Measurements from ENCODE around the gene OPTC.
"Not testable (repeated sequence)": the region's sequence is repeated elsewhere in the genome, so short reads cannot be mapped to it uniquely, and the experiment has no call there.

Gene OPTC

GRCh38 chr1:203516184-203516583 lies 22.2 kb downstream of the OPTC start:
- no peak overlapping the region for H3K4me3 ChIP-seq (ENCODE audit: low read depth, low read length)
- TF ChIP-seq, protein P1, sequence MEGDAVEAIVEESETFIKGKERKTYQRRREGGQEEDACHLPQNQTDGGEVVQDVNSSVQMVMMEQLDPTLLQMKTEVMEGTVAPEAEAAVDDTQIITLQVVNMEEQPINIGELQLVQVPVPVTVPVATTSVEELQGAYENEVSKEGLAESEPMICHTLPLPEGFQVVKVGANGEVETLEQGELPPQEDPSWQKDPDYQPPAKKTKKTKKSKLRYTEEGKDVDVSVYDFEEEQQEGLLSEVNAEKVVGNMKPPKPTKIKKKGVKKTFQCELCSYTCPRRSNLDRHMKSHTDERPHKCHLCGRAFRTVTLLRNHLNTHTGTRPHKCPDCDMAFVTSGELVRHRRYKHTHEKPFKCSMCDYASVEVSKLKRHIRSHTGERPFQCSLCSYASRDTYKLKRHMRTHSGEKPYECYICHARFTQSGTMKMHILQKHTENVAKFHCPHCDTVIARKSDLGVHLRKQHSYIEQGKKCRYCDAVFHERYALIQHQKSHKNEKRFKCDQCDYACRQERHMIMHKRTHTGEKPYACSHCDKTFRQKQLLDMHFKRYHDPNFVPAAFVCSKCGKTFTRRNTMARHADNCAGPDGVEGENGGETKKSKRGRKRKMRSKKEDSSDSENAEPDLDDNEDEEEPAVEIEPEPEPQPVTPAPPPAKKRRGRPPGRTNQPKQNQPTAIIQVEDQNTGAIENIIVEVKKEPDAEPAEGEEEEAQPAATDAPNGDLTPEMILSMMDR (IDR thresholded peaks at IDR 0.05; ENCODE audit: low read depth, low read length): no peak
- TF ChIP-seq MYC (IDR thresholded peaks at IDR 0.05; ENCODE audit: low read depth, low read length) (no peak), POLR2A (IDR thresholded peaks at IDR 0.05; ENCODE audit: extremely low read depth, insufficient read length) (no peak)
- TF ChIP-seq, protein P2, sequence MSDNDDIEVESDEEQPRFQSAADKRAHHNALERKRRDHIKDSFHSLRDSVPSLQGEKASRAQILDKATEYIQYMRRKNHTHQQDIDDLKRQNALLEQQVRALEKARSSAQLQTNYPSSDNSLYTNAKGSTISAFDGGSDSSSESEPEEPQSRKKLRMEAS (IDR thresholded peaks at IDR 0.05; ENCODE audit: low read depth, low read length): no peak
- no peak for DNase-seq (ENCODE audit: low read depth)

GRCh38 chr1:203516906-203517305 lies 23.0 kb downstream of the OPTC start:
- H3K4me3 ChIP-seq (ENCODE audit: low read depth, low read length): no peak overlapping the region
- TF ChIP-seq, protein P1 (IDR thresholded peaks at IDR 0.05; ENCODE audit: low read depth, low read length): no peak
- TF ChIP-seq, protein P2 (IDR thresholded peaks at IDR 0.05; ENCODE audit: low read depth, low read length): no peak
- TF ChIP-seq MYC (IDR thresholded peaks at IDR 0.05; ENCODE audit: low read depth, low read length) (no peak), POLR2A (IDR thresholded peaks at IDR 0.05; ENCODE audit: extremely low read depth, insufficient read length) (no peak)
- DNase-seq (ENCODE audit: low read depth): no peak

DNA sequence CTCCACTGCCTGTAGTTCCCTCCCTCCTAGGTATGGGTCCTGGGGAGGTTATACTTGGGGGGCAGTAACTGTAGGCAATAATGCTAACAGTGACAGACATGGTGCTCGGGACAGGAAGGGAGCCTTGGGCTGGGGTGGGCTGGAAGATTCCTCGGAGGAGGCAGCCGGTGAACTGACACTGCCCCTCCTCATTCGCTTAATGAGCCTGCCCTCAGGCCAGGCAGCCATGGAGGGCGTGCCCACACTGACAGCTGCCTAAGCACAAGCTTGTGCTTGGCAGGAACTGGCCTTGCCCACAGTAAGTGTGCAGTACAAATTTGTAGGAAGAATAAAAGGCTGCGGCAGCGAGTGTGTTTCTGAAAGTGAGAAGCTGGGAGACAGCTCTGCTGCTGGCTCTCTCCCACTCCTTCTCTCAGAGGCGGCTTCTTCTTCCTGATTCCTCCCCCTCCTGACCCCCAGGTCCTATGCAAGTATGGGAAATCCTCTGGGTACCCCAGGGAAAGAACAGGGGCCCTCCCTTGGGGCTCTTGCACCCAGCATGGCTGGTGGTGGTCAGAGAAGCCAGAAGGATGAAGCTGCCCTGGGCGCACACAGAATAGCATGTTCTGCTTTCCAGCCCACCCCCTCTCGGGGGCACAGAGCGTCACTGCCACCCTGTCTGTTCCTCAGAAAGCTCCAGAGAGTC lies 23.6 kb downstream of the OPTC start:
- TF ChIP-seq POLR2A (IDR thresholded peaks at IDR 0.05; ENCODE audit: extremely low read depth, insufficient read length): no peak
- TF ChIP-seq, protein P1 (IDR thresholded peaks at IDR 0.05; ENCODE audit: low read depth, low read length): no peak
- no peak for DNase-seq (ENCODE audit: low read depth)
- no peak overlapping the region for H3K4me3 ChIP-seq (ENCODE audit: low read depth, low read length)

GRCh38 chr1:203518139-203518538 lies 24.2 kb downstream of the OPTC start:
- DNase-seq (ENCODE audit: low read depth); H3K4me3 ChIP-seq (ENCODE audit: low read depth, low read length): not testable (repeated sequence)

DNA sequence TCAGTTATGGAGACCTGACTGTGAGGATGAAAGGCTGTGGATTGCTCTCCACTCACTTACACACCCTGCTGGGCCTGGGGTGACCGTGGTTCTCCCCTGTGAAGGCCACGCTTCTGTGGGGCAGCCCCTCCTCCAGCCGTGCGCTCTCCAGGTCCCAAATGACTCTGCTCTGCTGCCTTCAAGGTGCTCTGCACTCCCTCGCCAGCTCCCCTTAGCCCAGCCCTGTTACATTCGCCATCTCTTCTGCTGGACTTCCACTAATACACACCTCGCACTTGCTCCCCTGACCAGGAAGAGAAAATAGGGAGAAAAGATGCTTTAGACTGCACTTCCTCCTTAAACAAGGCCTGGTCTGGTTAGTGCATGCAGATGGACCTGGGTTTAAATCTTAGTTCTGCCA lies 24.6 kb downstream of the OPTC start:
- no peak for DNase-seq (ENCODE audit: low read depth)
- TF ChIP-seq, protein P2 (IDR thresholded peaks at IDR 0.05; ENCODE audit: low read depth, low read length): no peak
- TF ChIP-seq MYC (IDR thresholded peaks at IDR 0.05; ENCODE audit: low read depth, low read length) (no peak), POLR2A (IDR thresholded peaks at IDR 0.05; ENCODE audit: extremely low read depth, insufficient read length) (no peak)
- TF ChIP-seq, protein P1 (IDR thresholded peaks at IDR 0.05; ENCODE audit: low read depth, low read length): no peak
- no peak overlapping the region for H3K4me3 ChIP-seq (ENCODE audit: low read depth, low read length)

- TF ChIP-seq MYC (IDR thresholded peaks at IDR 0.05; ENCODE audit: low read depth, low read length): no peak
- TF ChIP-seq, protein P1 (IDR thresholded peaks at IDR 0.05; ENCODE audit: low read depth, low read length): no peak
- TF ChIP-seq, protein P2 (IDR thresholded peaks at IDR 0.05; ENCODE audit: low read depth, low read length): no peak
- no peak for TF ChIP-seq POLR2A (IDR thresholded peaks at IDR 0.05; ENCODE audit: extremely low read depth, insufficient read length)
- no peak overlapping the region for H3K4me3 ChIP-seq (ENCODE audit: low read depth, low read length)
- DNase-seq (ENCODE audit: low read depth): no peak
Measured at GRCh38 chr1:203519053-203519840, 25.3 kb downstream of the OPTC start.

Measured in NB4 (cell line).